Left ventricle myocardium inferior (tissue), 1 donor: ENCODE data around the gene ECHS1. TPM values are rescaled to one million over a fixed set of nuclear protein-coding genes. Genes with fewer than 3 reads are reported as not detected.
A peak's percentile ranks its signal among the peaks of the same experiment; 100 is the strongest.

ENCODE experiments used
- DNase-seq: peaks from one replicate; pipeline ENCODE4 v3.0.0-alpha.2; 2020
- H3K27ac ChIP-seq: fragments of 200-600 bp; replicated peaks from 2 replicates; pipeline ENCODE4 v1.8.0; 2021
- H3K27me3 ChIP-seq: fragments of 200-600 bp; 2 replicates; pipeline ENCODE4 v1.8.0; 2021; ENCODE audit warnings: low read depth
- H3K36me3 ChIP-seq: fragments of 200-600 bp; 2 replicates; pipeline ENCODE4 v1.8.0; 2021
- H3K4me1 ChIP-seq: fragments of 200-600 bp; 2 replicates; pipeline ENCODE4 v1.8.0; 2021
- H3K4me3 ChIP-seq: fragments of 200-600 bp; 2 replicates; pipeline ENCODE4 v1.8.0; 2021; ENCODE audit warnings: mild to moderate bottlenecking, moderate library complexity
- H3K9me3 ChIP-seq: fragments of 200-600 bp; replicated peaks from 2 replicates; pipeline ENCODE4 v1.8.0; 2021
- CTCF ChIP-seq: fragments of 200-600 bp; IDR thresholded peaks from 2 replicates; pipeline ENCODE4 v1.8.0; 2021; ENCODE audit warnings: antibody characterized with exemption, mild to moderate bottlenecking, borderline replicate concordance
- intact Hi-C: fragments of 100-400 bp; cut with micrococcal nuclease; formaldehyde crosslinking; loops from one replicate; pipeline ENCODE4 v1.11.0; 2022
- total RNA-seq: library from RNA; stranded (reverse); fragmentation: NEBNext Ultra II Directional; extraction: Animal tissue kit (Norgen Biotek cat#: 25700); gene quantifications from one replicate; pipeline ENCODE4 v1.2.1, GENCODE V29; 2021
- donor health status: DM: no; HTN: yes; CAD: no; lungs with severe emphysema.

ECHS1 gene
- total RNA-seq, 1 donor from 2014 or later = 212 TPM

GRCh38 chr10:133366130-133366478 is 7.0 kb downstream of the ECHS1 start:
- DNase-seq = no peak
- Histone ChIP-seq H3K27me3 (no peaks in the 10 kb centered on the region), H3K4me3 (no peak overlapping the region), H3K9me3 (no peaks in the 10 kb centered on the region), H3K27ac (no peak overlapping the region), H3K36me3 (peaks cover 87% of the 10 kb centered on the region), H3K4me1 (peaks cover 8% of the 10 kb centered on the region)
- TF ChIP-seq CTCF = no peak
- intact Hi-C loops = no loop called here

- no peak for TF ChIP-seq CTCF
- intact Hi-C loops = no loop called here
- Histone ChIP-seq H3K4me1 (peaks cover 8% of the 10 kb centered on the region), H3K36me3 (peaks cover 84% of the 10 kb centered on the region), H3K27ac (peak overlapping the region; percentile 58), H3K9me3 (no peaks in the 10 kb centered on the region), H3K4me3 (no peak overlapping the region), H3K27me3 (no peaks in the 10 kb centered on the region)
- no peak for DNase-seq
Observed at GRCh38 chr10:133365461-133366129, 7.6 kb downstream of the ECHS1 start.

DNA sequence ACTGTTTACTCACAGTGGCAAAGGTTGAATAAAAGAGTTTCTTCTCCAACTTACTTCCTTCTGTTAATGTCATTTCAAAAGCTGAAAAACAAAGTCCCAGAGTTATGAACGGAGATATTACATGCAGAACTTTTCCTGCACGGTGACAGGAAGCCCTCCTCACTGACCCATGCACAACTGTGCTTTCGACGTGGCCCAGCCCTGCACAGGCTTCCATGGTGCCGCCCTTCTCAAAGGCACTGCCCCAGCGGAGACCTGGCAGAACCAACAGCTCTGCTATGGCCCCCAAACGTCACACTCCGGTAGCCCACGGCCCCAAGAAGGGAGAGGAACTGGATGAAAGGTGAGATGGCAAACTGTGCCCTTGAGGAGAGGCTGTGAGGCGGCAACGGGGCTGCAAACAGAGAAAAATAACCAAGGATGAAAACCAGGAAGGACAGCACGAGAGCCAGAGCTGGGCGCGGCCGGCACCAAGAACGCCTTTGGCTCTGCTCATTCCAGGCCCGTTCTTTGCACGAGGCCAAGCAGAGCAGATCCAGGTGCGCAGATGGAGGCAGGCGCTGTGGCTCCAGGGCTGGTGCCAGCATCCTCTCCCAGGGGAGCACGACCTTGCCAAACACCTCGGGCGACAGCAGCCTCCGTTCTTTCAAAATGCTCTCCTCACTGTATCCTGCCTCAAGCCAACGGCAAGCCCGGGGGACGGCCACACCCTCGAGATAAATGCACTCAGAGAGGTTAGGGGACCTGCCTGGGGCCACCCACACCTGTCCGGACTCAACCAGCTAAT is 8.3 kb downstream of the ECHS1 start:
- Histone ChIP-seq H3K36me3 (peaks cover 76% of the 10 kb centered on the region), H3K9me3 (no peaks in the 10 kb centered on the region), H3K27me3 (no peaks in the 10 kb centered on the region), H3K4me3 (no peak overlapping the region), H3K4me1 (peaks cover 8% of the 10 kb centered on the region), H3K27ac (peak overlapping the region; percentile 58)
- intact Hi-C loops = no loop called here
- no peak for TF ChIP-seq CTCF
- no peak for DNase-seq

- H3K27ac ChIP-seq = no peak overlapping the region
- H3K27me3 ChIP-seq = no peaks in the 10 kb centered on the region
- DNase-seq = no peak
- peaks cover 17% of the 10 kb centered on the region for H3K4me1 ChIP-seq
- no peaks in the 10 kb centered on the region for H3K9me3 ChIP-seq
- intact Hi-C loops = no loop called here
- no peak for TF ChIP-seq CTCF
- H3K4me3 ChIP-seq = no peak overlapping the region
- H3K36me3 ChIP-seq = peaks cover 56% of the 10 kb centered on the region
Observed at GRCh38 chr10:133362846-133363245, 10.3 kb downstream of the ECHS1 start.

GRCh38 chr10:133361773-133362441 is 11.2 kb downstream of the ECHS1 start:
- Histone ChIP-seq H3K27ac (no peak overlapping the region), H3K9me3 (no peaks in the 10 kb centered on the region), H3K4me1 (peaks cover 26% of the 10 kb centered on the region), H3K27me3 (no peaks in the 10 kb centered on the region), H3K36me3 (peaks cover 52% of the 10 kb centered on the region), H3K4me3 (no peak overlapping the region)
- intact Hi-C loops = no loop called here
- TF ChIP-seq CTCF = no peak
- no peak for DNase-seq
